ENCODE measurements around the gene NDUFA8. TPM values are rescaled to one million over a fixed set of nuclear protein-coding genes. Genes with fewer than 3 reads are reported as not detected.

NDUFA8 gene
- 112 to 125 TPM (median 116 TPM) in 5 replicates for total RNA-seq (2022; extraction: Qiagen RNA extraction)

GRCh38 chr9:122159026-122159924 is at the start of gene NDUFA8, which contains the start of gene MORN5:
Gene NDUFA8 (minus strand): TSS chr9:122159779. CDS start chr9:122159677, 102 bp downstream.
Gene MORN5 (plus strand): TSS chr9:122159908. CDS start chr9:122159973, 65 bp downstream.

Other genes with a start within 250 kb of the NDUFA8 start
- gene TTLL11, start 66.5 kb downstream of the NDUFA8 start, total RNA-seq (2022; extraction: Qiagen RNA extraction), result 3.8 to 4.7 TPM (median 4.1 TPM) in 5 replicates
- not detected in 5 replicates for gene MORN5, start 129 bp upstream of the NDUFA8 start, total RNA-seq (2022; extraction: Qiagen RNA extraction)
- 2.9 to 3.7 TPM (median 3.2 TPM) in 5 replicates for gene LHX6, start 69.2 kb upstream of the NDUFA8 start, total RNA-seq (2022; extraction: Qiagen RNA extraction)
- 19.8 to 26.0 TPM (median 24.9 TPM) in 5 replicates for gene RBM18, start 105.1 kb upstream of the NDUFA8 start, total RNA-seq (2022; extraction: Qiagen RNA extraction)
- gene MRRF, start 105.1 kb upstream of the NDUFA8 start, total RNA-seq (2022; extraction: Qiagen RNA extraction), result 63.0 to 72.8 TPM (median 69.1 TPM) in 5 replicates
- gene PTGS1, start 211.2 kb upstream of the NDUFA8 start, total RNA-seq (2022; extraction: Qiagen RNA extraction), result 1.4 to 2.3 TPM (median 1.8 TPM) in 5 replicates